GM19324 (cell line): ENCODE data around the gene IGF2BP2.
"Not testable (repeated sequence)": the region's sequence is repeated elsewhere in the genome, so short reads cannot be mapped to it uniquely, and the experiment has no call there.

Experiments used
- ATAC-seq: cut with Tn5 transposase; IDR thresholded peaks from one replicate; pipeline ENCODE4 v1.9.1; 2021; ENCODE audit warnings: mild to moderate bottlenecking, moderate library complexity; ENCODE audit not compliant: unreplicated experiment, low FRiP score

IGF2BP2 gene

DNA sequence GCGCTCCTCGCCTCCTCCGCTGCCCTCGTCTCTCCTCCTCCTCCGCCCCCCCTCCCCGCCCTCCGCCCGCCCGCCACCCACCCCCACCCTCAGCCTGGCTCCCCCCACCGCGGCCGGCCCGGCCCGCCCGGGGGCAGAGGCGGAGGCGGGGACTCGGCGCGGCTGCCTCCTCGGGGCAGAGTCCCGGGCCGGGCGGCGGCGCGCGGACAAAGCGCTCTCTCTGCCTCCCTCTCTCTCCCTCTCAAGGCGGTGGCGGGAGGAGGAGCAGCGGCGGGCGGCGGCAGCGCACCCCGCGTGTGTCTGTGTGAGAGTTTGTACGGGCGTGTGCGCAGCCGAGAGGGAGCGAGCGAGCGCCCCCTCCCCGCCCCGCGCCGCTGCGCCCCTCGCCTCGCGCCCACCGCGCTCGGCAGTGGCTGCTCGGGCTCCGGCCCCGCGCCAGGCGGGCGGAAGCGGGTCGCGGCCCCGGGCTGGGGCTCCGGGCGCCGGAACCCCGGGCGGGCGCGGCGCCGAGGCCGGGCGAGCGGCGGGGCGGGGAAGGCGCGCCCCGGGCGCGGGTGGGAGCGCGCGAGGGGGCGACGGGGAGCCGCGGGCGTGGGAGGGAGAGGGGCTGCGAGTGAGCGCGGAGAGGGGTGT is at the start of gene IGF2BP2:
TSS of gene IGF2BP2 (minus strand) at position 37 of the 633 bp plus-strand sequence. CDS start 82 bp downstream, outside the sequence.
- ATAC-seq: peak; percentile 53

- no peak for ATAC-seq
Measured at GRCh38 chr3:185874119-185874518, 49.3 kb upstream of the IGF2BP2 start.

DNA sequence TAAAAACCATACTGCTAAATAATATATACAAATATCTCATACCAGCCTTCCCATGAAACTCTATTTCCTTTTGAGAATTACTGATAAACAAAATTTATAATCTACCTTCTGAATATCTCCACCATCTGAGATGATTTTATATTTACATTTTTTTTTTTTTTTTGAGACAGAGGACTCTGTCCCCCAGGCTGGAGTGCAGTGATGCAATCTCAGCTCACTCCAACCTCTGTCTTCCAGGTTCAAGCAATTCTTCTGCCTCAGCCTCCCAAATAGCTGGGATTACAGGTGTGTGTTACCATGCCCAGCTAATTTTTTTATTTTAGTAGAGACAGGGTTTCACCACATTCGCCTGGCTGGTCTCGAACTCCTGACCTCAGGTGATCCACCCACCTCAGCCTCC is 42.8 kb upstream of the IGF2BP2 start:
- ATAC-seq: no peak

DNA sequence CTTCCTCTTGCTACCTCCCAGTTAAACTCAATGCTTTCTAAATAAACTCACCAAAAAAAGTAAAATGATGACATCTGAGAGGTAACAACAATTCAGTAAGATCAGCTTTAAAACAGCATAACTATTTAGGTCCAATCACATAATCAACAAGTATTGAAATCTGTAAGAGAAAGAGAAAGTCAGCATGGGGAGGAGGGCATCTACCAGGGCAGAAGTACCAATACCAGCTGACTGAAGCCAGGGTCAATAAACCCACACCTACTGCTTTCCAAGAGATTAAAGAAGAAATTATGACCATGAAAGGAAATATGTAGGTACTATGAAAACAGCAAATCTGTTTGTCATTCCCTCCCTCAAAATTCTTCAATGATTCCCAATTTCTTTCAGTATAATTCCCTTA is 42.2 kb upstream of the IGF2BP2 start:
- no peak for ATAC-seq

DNA sequence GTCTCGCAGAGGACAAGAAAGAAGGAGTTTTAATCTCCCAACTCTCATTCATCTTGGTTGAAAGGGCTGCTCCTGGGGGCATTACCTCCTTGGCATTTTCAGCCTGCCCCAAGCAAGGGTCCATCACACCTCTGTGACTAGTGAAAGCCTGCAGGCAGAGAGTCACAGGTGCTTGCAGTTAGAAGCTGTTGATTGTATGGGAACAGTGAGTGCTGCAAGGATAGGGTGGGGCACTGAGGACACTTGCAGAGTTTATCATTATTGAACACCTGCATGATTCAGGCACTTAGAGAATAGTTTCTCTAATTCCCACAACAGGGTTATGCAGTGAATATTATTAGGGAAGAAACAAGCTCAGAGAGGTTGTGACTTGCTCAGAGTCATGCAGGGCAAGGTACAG is 41.7 kb upstream of the IGF2BP2 start:
- no peak for ATAC-seq

- no peak for ATAC-seq
Measured at GRCh38 chr3:185865247-185865646, 40.4 kb upstream of the IGF2BP2 start.

DNA sequence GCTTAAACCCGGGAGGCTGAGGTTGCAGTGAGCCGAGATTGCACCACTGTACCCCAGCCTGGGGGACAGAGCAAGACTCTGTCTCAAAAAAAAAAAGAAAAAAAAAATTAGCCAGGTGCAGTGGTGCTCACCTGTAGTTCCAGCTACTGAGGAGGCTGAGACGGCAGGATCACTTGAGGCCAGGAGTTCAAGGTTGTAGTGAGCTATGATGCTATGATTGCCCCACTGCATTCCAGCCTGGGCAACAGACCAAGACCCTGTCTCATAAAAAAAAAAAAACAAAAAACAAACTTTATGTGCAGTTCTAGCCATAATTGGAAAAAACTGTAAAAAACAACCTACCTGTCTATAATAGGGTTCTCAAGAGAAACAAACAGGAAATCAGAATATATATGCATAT is 39.9 kb upstream of the IGF2BP2 start:
- ATAC-seq: no peak

DNA sequence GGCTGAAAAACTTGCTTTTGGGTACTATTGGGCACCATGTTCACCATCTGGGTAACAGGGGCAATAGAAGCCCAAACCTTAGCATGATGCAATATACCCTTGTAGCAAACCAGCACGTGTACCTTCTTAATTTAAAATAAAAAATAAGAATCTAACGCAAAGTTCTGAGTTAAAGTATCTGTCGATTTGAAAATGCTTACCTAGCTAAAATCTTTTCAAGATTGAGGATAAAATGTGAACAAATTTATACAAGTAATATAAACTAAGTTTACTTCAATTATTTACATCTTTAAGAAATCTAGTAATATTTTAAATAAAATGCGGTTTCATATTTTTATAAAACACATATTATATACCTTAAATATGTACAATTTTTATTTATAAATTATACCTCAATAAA is 38.1 kb upstream of the IGF2BP2 start:
- no peak for ATAC-seq

- no peak for ATAC-seq
Measured at GRCh38 chr3:185859294-185859972, 34.6 kb upstream of the IGF2BP2 start.

DNA sequence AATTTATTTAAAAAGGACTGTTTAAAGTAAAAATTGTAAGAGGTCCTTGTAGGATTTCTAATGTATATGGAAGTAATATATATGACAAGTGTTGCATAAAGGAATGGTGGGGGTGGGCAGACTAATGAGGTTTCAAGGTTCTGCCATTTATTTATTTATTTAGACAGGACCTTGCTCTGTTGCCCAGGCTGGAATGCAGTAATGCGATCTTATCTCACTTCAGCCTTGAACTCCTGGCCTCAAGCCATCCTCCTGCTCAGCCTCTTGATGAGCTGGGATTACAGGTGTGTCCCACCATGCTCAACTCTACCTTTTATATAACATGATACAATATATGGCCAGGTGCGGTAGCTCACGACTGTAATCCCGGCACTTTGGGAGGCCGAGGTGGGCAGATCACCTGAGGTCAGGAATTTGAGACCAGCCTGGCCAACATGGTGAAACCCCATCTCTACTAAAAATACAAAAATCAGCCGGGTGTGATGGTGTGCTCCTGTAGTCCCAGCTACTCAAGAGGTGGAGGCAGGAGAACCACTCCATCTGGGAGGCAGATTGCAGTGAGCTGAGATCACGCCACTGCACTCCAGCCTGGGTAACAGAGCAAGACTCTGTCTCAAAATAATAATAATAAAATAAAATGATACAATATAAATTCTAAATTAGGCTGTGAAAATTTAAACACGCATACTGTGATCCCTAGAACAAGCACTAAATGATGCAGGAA is 33.8 kb upstream of the IGF2BP2 start:
- no peak for ATAC-seq

DNA sequence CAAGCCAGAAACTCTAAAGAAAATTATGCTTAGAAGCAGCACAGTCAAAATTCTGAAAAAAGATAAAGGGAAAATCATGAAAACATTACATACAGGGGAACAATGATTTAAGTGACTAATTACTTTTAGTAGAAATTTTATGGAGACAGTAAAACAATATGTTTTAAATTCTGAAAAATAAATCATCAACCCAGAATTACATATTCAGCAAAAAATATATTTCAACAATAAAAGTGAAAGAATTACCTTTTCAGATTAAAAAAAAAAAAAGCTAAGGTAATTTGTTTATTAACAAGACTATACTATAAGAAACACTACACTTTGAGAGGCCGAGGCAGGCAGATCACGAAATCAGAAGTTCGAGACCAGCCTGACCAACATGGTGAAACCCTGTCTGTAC is 32.4 kb upstream of the IGF2BP2 start:
- ATAC-seq: no peak

GRCh38 chr3:185856652-185857051 is 31.8 kb upstream of the IGF2BP2 start:
- ATAC-seq: no peak

DNA sequence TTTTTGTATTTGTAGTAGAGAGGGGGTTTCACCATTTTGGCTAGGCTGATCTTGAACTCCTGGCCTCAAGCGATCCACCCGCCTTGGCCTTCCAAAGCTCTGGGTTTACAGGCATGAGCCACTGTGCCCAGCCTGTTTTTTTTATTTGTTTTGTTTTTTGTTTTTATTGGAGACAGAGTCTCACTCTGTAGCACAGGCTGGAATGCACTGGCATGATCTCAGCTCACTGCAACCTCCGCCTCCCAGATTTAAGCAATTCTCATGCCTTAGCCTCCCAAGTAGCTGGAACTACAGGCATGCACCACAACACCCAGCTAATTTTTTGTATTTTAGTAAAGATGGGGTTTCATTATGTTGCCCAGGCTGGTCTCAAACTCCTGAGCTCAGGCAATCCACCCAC is 28.9 kb upstream of the IGF2BP2 start:
- not testable (repeated sequence) for ATAC-seq

DNA sequence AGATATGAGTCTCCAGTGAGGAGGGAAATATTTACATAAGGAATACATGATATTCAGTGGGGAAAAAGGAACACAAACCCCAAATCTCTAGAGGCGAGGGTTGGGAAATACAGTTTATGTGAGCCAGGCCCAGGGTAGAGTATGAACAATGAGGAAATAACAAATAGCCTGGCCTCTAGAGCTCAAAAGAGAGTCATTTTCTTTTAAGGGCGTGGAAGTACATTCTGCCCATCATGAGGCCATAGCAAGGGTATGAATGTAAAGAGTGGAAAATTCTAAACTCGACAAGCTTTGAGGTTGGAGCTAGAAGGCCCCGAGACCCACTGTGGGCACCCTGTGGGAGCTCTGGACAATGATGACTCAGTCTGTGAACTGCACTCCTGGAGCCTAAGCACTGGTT is 27.8 kb upstream of the IGF2BP2 start:
- no peak for ATAC-seq

- no peak for ATAC-seq
Measured at GRCh38 chr3:185851959-185852358, 27.1 kb upstream of the IGF2BP2 start.

DNA sequence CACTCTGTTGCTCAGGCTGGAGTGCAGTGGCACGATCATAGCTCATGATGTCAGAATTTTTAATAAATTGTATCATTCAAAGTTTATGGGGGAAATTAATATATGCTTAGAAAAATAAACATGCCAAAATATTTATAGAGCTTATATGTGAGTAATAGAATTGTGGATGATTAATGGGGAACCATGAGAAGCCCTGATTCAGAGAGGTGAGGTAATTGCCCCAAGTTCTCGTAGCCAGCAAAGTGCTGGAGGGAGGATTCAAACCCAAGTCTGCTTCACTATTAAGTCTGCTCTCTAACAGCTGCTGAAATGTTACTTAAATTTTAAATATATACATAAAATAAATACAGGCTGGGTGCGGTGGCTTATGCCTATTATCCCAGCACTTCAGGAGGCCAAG is 26.2 kb upstream of the IGF2BP2 start:
- ATAC-seq: no peak

DNA sequence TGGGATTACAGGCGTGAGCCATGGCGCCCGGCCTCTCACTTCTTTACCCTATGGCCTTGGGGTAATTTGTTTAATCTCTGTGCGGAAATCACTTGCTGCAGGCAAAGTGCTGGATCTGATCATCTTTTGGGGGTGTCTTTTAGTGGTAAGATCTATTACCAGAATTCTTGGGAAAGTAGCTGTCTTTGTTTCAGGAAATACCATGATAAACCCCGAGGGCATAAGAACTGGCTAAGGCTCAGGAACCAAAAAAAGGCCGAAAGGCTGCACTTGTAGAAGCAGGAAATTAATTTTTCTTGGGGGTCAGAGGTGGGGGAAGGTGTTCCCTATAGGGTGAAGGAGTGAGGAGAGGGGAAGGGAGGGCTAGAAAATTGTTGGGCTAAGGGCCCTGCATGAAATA is 22.7 kb upstream of the IGF2BP2 start:
- no peak for ATAC-seq

DNA sequence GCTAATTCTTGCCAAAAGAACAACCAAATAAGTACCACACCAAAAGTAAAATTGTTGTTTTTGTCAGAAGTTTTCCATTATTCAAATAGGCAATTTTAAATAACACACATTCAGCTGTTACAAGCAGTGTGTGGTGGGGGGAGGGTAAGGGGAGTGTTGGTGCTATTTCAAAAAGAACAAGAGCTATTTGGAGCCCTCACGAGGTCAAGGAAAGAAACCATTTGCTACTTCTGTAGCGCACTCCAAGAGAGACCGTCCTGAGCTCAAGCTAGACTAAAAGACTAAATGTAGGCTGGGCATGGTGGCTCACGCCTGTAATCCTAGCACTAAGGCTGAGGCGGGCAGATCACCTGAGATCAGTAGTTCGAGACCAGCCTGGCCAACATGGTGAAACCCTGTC is 21.2 kb upstream of the IGF2BP2 start:
- ATAC-seq: no peak

DNA sequence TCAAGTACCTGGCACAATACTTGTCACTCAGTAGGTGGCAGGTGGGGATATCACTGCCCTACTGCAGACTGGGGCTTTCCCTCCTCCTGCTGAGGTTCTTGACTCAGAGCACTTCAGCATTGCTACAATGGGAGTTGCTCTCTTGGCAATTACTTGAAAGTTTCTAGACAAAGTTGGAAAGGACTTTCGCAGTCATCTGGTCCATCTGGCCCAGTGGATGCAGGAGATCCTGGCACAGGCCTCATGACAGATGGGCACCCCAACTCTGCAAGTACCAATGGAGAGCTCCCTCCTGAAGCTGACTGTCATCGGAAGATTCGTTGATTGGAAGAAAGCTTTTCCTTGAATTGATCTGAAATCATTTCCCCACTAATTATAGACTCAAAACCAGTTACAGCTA is 19.2 kb upstream of the IGF2BP2 start:
- ATAC-seq: no peak

- no peak for ATAC-seq
Measured at GRCh38 chr3:185843635-185844034, 18.8 kb upstream of the IGF2BP2 start.

DNA sequence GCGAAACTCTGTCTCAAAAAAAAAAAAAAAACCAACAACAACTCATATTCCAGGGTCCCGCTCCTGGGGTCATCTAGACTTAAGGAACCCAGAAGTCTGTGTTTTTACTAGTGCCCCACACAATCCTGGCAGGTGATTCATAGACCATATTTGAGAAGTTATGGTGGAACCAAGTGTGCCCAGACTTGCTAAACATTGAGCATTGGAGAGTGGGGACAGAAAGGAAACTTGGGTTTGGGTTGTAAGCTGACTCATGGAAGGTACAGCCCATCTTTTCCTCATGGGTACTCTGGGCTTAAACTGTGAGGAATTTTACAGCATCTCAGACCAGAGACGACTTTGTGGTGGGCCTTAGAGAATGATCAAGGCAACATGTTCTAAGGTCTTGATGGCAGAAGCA is 18.3 kb upstream of the IGF2BP2 start:
- no peak for ATAC-seq

DNA sequence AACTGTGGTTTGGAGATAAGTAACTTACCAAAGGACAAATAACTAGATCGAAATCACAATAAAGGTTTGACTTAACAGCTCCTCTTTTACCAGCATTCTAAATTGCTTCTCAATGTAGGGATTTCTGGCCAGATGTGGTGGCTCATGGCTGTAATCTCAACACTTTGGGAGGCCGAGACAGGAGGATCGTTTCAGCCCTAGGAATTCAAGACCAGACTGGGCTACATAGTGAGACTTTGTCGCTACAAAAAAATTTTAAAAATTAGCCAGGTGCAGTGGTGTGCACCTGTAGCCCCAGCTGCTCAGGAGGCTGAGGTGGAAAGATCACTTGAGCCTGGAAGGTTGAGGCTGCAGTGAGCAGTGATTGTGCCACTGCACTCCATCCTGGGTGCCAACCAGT is 17.4 kb upstream of the IGF2BP2 start:
- no peak for ATAC-seq
